Right atrium auricular region (tissue), 2 donors: Measurements from ENCODE around the gene SAMD4A. TPM values are rescaled to one million over a fixed set of nuclear protein-coding genes. Genes with fewer than 3 reads are reported as not detected.

ENCODE experiments used
- DNase-seq: peaks from one replicate; pipeline ENCODE4 v3.0.0-alpha.2; 2019; ENCODE audit warnings: low spot score
- H3K27ac ChIP-seq, 2 donors: fragments of 200-600 bp; sonication (generic); 1 replicate in 1 of 2; 2 replicates in 1 of 2; pipeline ENCODE4 v1.5.1; 2016 to 2019
- H3K27me3 ChIP-seq, 2 donors: fragments of 200-600 bp; sonication (generic); one replicate each; pipeline versions ENCODE4 v1.5.1 to v1.6.0; 2017 to 2019
- H3K36me3 ChIP-seq: fragments of 200-600 bp; sonication (generic); one replicate; pipeline ENCODE4 v1.5.1; 2016
- H3K4me1 ChIP-seq, 2 donors: fragments of 200-600 bp; sonication (generic); one replicate each; pipeline versions ENCODE4 v1.5.1 to v1.6.0; 2017 to 2019
- H3K4me3 ChIP-seq, 2 donors: fragments of 200-600 bp; sonication (generic); 1 replicate in 1 of 2; 2 replicates in 1 of 2; pipeline ENCODE4 v1.5.1; 2017 to 2019; ENCODE audit warnings: mild to moderate bottlenecking in 1 of 2, moderate library complexity in 1 of 2
- H3K9me3 ChIP-seq, 2 donors: fragments of 200-600 bp; sonication (generic); one replicate each; pipeline ENCODE4 v1.5.1; 2019
- total RNA-seq, 2 donors: library from RNA; depleted of rRNA; stranded (reverse); fragments of >200 nt; gene quantifications; one replicate each; pipeline ENCODE4 v1.1.0, GENCODE V29; 2016
- TF ChIP-seq, protein P1 (sequence below), 2 donors: fragments of 200-600 bp; sonication (generic); IDR thresholded peaks; one replicate each; pipeline ENCODE4 v1.5.1; 2019; ENCODE audit warnings: antibody characterized with exemption in 2 of 2

The SAMD4A gene
- total RNA-seq, 2 donors from 2014 or later: 74.5 to 102 TPM

DNA sequence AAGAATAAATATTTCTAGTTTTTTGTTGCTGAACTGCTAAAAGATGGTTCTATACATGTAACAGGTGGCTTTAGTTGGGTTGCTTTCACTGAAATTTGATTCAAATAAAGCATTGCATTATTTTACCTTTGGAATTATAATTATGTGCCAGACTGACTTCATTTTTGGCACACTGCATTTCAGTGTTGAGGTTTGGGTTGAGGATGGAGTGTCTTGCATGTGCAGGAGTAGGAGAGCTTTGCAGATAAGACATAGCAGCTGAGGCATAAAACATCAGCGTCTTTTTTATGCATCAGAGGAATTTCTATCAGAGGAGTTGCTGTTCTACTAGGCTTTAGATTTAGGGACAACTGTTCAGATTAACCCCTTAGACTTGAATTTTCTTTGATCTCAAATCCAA lies 17.2 kb downstream of the SAMD4A start:
- Histone ChIP-seq H3K4me1 (peaks cover 0 to 23% of the 10 kb centered on the region in 2 donors), H3K4me3 (no peak overlapping the region), H3K27me3 (no peaks in the 10 kb centered on the region), H3K9me3 (no peaks in the 10 kb centered on the region), H3K27ac (no peak overlapping the region), H3K36me3 (no peaks in the 10 kb centered on the region)
- DNase-seq: no peak
- TF ChIP-seq, protein P1, sequence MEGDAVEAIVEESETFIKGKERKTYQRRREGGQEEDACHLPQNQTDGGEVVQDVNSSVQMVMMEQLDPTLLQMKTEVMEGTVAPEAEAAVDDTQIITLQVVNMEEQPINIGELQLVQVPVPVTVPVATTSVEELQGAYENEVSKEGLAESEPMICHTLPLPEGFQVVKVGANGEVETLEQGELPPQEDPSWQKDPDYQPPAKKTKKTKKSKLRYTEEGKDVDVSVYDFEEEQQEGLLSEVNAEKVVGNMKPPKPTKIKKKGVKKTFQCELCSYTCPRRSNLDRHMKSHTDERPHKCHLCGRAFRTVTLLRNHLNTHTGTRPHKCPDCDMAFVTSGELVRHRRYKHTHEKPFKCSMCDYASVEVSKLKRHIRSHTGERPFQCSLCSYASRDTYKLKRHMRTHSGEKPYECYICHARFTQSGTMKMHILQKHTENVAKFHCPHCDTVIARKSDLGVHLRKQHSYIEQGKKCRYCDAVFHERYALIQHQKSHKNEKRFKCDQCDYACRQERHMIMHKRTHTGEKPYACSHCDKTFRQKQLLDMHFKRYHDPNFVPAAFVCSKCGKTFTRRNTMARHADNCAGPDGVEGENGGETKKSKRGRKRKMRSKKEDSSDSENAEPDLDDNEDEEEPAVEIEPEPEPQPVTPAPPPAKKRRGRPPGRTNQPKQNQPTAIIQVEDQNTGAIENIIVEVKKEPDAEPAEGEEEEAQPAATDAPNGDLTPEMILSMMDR (IDR thresholded peaks at IDR 0.05): no peak

DNA sequence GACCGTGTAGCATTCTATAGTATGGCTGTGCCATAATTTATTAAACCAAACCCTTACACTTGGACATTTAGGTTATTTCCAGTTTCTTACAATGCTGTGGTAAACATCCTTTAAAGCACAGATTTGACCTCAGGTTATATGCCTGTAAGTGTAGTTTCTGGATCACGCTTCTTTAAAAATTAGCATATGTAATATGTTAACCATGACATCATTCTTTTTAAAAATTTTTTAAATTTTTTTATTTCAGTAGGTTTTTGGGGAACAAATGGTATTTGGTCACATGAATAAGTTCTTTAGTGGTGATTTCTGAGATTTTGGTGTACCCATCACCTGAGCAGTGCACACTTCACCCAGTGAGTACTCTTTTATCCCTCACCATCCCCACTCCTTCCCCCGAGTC lies 18.3 kb downstream of the SAMD4A start:
- Histone ChIP-seq H3K27me3 (no peaks in the 10 kb centered on the region), H3K4me3 (no peak overlapping the region), H3K27ac (no peak overlapping the region), H3K9me3 (no peaks in the 10 kb centered on the region), H3K4me1 (peaks cover 0 to 20% of the 10 kb centered on the region in 2 donors), H3K36me3 (no peaks in the 10 kb centered on the region)
- no peak for DNase-seq
- TF ChIP-seq, protein P1 (IDR thresholded peaks at IDR 0.05): no peak

DNA sequence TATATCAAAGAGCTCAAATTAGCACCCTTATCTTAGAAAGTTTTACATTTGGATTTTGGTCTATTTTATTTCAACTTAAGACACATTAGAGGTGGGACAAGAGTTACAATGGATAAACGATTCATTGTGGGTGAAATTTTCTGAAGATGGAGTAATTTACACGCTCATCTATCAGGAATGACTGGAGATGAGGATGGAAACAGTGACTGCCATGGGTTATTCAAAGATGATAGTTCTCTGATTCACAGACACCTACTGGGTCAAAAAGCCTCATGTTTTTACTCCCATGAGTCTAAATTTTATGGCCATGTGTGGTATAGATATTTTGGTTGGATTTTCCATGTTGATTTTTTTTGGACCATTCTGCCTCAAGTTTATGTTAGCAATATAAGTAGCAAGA lies 22.1 kb downstream of the SAMD4A start:
- peaks cover 0 to 37% of the 10 kb centered on the region in 2 donors for H3K4me1 ChIP-seq
- no peak for DNase-seq
- no peak overlapping the region for H3K27ac ChIP-seq
- TF ChIP-seq, protein P1 (IDR thresholded peaks at IDR 0.05): no peak
- H3K9me3 ChIP-seq: no peaks in the 10 kb centered on the region
- no peaks in the 10 kb centered on the region for H3K27me3 ChIP-seq
- H3K36me3 ChIP-seq: no peaks in the 10 kb centered on the region
- H3K4me3 ChIP-seq: no peak overlapping the region

DNA sequence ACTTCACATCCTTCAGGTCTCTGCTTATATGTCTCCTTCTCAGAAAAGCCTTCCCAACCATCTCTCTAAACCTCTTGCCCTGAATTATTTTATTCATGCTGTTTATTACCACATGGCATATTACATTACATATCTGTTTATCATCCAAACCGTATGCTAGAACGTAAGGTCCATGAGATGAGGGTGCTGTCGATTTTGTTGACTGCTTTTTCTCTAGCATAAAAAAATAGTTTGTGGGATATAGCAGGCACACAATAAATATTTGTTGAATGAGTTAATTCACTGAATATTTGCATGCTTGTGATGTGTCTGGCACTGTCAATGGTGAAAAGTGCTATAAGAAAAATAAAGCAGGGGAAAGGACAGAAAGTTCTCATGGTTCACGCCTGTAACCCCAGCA lies 22.9 kb downstream of the SAMD4A start:
- Histone ChIP-seq H3K4me1 (peaks cover 0 to 35% of the 10 kb centered on the region in 2 donors), H3K27me3 (no peaks in the 10 kb centered on the region), H3K9me3 (no peaks in the 10 kb centered on the region), H3K27ac (no peak overlapping the region), H3K4me3 (no peak overlapping the region), H3K36me3 (no peaks in the 10 kb centered on the region)
- TF ChIP-seq, protein P1 (IDR thresholded peaks at IDR 0.05): no peak
- no peak for DNase-seq

DNA sequence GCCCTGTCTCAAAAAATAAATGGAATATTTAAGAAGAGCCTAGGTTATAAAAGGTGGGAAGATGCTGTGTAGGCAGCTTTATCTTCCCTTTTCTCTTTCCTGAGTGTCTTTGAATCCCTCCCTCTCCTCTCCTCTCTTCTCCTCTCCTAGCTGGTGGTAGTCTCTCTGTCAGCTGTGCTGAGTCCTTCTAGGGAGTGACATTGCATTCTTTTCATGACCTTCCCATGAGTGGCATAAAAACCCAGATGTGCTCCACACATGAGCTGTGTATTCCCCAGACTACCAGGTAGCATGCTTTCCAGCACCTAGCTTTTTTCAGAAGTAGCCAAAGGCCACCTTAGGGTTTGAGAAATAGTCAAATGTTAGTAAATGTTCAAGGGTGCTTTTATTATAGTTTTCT lies 23.6 kb downstream of the SAMD4A start:
- no peaks in the 10 kb centered on the region for H3K36me3 ChIP-seq
- TF ChIP-seq, protein P1 (IDR thresholded peaks at IDR 0.05): no peak
- H3K4me3 ChIP-seq: no peak overlapping the region
- H3K9me3 ChIP-seq: no peaks in the 10 kb centered on the region
- no peak overlapping the region for H3K27ac ChIP-seq
- H3K4me1 ChIP-seq: peaks cover 0 to 35% of the 10 kb centered on the region in 2 donors
- H3K27me3 ChIP-seq: no peaks in the 10 kb centered on the region
- no peak for DNase-seq

DNA sequence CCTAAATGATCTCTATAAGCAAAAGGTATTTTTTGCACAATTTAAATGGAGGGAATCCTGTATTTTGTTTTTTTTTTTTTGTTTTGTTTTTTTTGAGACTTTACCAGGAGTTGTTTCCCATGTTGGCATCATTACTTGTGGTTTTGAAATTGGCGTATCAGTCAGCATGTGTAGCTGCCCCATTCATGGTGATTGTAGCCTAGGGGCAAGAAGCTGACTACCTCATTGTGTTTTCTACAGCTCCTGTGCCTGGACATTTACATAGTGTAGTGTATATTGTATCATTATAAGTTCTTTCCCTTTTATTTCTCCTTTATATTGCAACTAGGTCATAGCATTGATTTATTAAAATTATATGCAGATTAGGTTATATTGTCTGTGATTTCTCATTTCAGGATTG lies 24.5 kb downstream of the SAMD4A start:
- H3K4me1 ChIP-seq: peaks cover 0 to 35% of the 10 kb centered on the region in 2 donors
- H3K27ac ChIP-seq: no peak overlapping the region
- no peaks in the 10 kb centered on the region for H3K27me3 ChIP-seq
- TF ChIP-seq, protein P1 (IDR thresholded peaks at IDR 0.05): no peak
- no peaks in the 10 kb centered on the region for H3K36me3 ChIP-seq
- H3K4me3 ChIP-seq: no peak overlapping the region
- H3K9me3 ChIP-seq: no peaks in the 10 kb centered on the region
- no peak for DNase-seq
